ENCODE measurements around the gene PNKD. TPM values are rescaled to one million over a fixed set of nuclear protein-coding genes. Genes with fewer than 3 reads are reported as not detected.

The PNKD gene
- total and polyA plus RNA-seq, 10 of the 15 experiments (the other 5 are each of a cell fraction or from before 2014, with no cell fraction given) = 27.2 to 106 (median 61.3) TPM

DNA sequence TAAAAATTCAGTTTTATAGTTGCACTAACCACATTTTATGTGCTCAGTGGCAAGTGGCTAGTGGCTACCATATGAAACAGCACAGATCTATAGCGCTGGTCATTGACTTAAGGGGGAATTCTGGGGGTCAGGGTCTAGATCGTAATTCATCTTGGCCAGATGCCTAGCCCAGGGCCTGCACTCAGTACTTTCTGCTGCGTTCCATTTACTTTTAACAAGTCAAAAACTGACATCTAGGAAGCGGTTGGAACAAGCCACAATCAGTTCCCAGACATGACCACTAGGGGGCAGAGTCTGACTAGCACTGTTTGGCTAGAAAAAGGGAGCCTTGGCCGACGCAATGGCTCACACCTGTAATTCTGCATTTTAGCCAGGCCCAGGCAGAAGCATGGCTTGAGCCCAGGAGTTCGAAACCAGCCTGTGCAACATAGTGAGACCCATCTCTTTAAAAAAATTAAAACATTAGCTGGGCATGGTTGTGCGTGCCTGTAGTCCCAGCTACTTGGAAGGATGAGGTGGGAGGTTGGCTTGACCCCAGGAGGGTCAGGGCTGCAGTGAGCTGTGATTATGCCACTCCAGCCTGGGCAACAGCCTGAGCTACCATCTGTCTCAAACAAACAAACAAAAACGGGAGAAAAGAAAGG is 31.0 kb downstream of the PNKD start (continued):
- no peak for TF ChIP-seq LARP7 (IDR thresholded peaks at IDR 0.05)
- TF ChIP-seq, protein P1, sequence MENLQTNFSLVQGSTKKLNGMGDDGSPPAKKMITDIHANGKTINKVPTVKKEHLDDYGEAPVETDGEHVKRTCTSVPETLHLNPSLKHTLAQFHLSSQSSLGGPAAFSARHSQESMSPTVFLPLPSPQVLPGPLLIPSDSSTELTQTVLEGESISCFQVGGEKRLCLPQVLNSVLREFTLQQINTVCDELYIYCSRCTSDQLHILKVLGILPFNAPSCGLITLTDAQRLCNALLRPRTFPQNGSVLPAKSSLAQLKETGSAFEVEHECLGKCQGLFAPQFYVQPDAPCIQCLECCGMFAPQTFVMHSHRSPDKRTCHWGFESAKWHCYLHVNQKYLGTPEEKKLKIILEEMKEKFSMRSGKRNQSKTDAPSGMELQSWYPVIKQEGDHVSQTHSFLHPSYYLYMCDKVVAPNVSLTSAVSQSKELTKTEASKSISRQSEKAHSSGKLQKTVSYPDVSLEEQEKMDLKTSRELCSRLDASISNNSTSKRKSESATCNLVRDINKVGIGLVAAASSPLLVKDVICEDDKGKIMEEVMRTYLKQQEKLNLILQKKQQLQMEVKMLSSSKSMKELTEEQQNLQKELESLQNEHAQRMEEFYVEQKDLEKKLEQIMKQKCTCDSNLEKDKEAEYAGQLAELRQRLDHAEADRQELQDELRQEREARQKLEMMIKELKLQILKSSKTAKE (IDR thresholded peaks at IDR 0.05; ENCODE audit: low read depth, poor library complexity, severe bottlenecking) = peak; percentile 76
- TF ChIP-seq, protein P2, sequence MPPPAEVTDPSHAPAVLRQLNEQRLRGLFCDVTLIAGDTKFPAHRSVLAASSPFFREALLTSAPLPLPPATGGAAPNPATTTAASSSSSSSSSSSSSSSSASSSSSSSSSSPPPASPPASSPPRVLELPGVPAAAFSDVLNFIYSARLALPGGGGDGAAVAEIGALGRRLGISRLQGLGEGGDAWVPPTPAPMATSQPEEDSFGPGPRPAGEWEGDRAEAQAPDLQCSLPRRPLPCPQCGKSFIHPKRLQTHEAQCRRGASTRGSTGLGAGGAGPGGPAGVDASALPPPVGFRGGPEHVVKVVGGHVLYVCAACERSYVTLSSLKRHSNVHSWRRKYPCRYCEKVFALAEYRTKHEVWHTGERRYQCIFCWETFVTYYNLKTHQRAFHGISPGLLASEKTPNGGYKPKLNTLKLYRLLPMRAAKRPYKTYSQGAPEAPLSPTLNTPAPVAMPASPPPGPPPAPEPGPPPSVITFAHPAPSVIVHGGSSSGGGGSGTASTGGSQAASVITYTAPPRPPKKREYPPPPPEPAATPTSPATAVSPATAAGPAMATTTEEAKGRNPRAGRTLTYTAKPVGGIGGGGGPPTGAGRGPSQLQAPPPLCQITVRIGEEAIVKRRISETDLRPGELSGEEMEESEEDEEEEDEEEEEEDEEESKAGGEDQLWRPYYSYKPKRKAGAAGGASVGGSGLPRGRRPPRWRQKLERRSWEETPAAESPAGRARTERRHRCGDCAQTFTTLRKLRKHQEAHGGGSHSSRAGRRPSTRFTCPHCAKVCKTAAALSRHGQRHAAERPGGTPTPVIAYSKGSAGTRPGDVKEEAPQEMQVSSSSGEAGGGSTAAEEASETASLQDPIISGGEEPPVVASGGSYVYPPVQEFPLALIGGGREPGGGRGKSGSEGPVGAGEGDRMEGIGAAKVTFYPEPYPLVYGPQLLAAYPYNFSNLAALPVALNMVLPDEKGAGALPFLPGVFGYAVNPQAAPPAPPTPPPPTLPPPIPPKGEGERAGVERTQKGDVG (CRISPR knock-in tag; IDR thresholded peaks at IDR 0.05) = no peak
- no peak for TF ChIP-seq CBFB (IDR thresholded peaks at IDR 0.05; ENCODE audit: low read depth)
- TF ChIP-seq ZBED1 (IDR thresholded peaks at IDR 0.05; ENCODE audit: borderline replicate concordance) = no peak
- TF ChIP-seq, protein P3, sequence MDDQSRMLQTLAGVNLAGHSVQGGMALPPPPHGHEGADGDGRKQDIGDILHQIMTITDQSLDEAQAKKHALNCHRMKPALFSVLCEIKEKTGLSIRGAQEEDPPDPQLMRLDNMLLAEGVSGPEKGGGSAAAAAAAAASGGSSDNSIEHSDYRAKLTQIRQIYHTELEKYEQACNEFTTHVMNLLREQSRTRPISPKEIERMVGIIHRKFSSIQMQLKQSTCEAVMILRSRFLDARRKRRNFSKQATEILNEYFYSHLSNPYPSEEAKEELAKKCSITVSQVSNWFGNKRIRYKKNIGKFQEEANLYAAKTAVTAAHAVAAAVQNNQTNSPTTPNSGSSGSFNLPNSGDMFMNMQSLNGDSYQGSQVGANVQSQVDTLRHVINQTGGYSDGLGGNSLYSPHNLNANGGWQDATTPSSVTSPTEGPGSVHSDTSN (IDR thresholded peaks at IDR 0.05; ENCODE audit: insufficient replicate concordance, low read depth, low read length) = no peak
- no peak for TF ChIP-seq MYC (IDR thresholded peaks at IDR 0.05; ENCODE audit: insufficient read depth, insufficient read length, insufficient replicate concordance, low read length, severe bottlenecking)
- no peak for TF ChIP-seq BCL11A (IDR thresholded peaks at IDR 0.05; ENCODE audit: low read depth, low read length)
- no peak for TF ChIP-seq SIN3A (IDR thresholded peaks at IDR 0.05; ENCODE audit: low read depth, low read length)
- TF ChIP-seq CEBPB (IDR thresholded peaks at IDR 0.05; ENCODE audit: borderline replicate concordance in 1 of 2, low read depth in 2 of 2, low read length in 2 of 2) = no peak
- peak; percentile 80; the same call in 1 of the 2 replicates for TF ChIP-seq ZNF207 (IDR thresholded peaks at IDR 0.05; ENCODE audit: borderline replicate concordance)
- TF ChIP-seq ASH2L (IDR thresholded peaks at IDR 0.05; ENCODE audit: borderline replicate concordance, low read depth) = no peak
- TF ChIP-seq BMI1 (IDR thresholded peaks at IDR 0.05; ENCODE audit: borderline replicate concordance) = no peak
- peak; percentile 82 for TF ChIP-seq ZNF24 (IDR thresholded peaks at IDR 0.05)
- peak; percentile 95 for TF ChIP-seq ZNF217 (IDR thresholded peaks at IDR 0.05)
- TF ChIP-seq YY1 (IDR thresholded peaks at IDR 0.05; ENCODE audit: low read depth, low read length) = peak; percentile 70
- TF ChIP-seq TCF12 (IDR thresholded peaks at IDR 0.05; ENCODE audit: low read depth, low read length) = 0 out of 2 replicates have a peak, but pooled peaks have one; percentile 29
- TF ChIP-seq SMARCA5 (IDR thresholded peaks at IDR 0.05) = peak; percentile 88
- TF ChIP-seq, protein P4, sequence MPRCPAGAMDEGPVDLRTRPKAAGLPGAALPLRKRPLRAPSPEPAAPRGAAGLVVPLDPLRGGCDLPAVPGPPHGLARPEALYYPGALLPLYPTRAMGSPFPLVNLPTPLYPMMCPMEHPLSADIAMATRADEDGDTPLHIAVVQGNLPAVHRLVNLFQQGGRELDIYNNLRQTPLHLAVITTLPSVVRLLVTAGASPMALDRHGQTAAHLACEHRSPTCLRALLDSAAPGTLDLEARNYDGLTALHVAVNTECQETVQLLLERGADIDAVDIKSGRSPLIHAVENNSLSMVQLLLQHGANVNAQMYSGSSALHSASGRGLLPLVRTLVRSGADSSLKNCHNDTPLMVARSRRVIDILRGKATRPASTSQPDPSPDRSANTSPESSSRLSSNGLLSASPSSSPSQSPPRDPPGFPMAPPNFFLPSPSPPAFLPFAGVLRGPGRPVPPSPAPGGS (IDR thresholded peaks at IDR 0.05; ENCODE audit: borderline replicate concordance, insufficient read depth, low read depth, low read length, poor library complexity, severe bottlenecking) = no peak
- no peak for TF ChIP-seq RAD51 (IDR thresholded peaks at IDR 0.05)
- TF ChIP-seq, protein P5, sequence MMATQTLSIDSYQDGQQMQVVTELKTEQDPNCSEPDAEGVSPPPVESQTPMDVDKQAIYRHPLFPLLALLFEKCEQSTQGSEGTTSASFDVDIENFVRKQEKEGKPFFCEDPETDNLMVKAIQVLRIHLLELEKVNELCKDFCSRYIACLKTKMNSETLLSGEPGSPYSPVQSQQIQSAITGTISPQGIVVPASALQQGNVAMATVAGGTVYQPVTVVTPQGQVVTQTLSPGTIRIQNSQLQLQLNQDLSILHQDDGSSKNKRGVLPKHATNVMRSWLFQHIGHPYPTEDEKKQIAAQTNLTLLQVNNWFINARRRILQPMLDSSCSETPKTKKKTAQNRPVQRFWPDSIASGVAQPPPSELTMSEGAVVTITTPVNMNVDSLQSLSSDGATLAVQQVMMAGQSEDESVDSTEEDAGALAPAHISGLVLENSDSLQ (IDR thresholded peaks at IDR 0.05) = no peak
